ENCODE data around the gene TMEM263. TPM values are rescaled to one million over a fixed set of nuclear protein-coding genes. Genes with fewer than 3 reads are reported as not detected.
A peak's percentile ranks its signal among the peaks of the same experiment; 100 is the strongest.

The TMEM263 gene
- total and polyA plus RNA-seq, 4 donors: 44.9 to 71.7 (median 52.4) TPM

DNA sequence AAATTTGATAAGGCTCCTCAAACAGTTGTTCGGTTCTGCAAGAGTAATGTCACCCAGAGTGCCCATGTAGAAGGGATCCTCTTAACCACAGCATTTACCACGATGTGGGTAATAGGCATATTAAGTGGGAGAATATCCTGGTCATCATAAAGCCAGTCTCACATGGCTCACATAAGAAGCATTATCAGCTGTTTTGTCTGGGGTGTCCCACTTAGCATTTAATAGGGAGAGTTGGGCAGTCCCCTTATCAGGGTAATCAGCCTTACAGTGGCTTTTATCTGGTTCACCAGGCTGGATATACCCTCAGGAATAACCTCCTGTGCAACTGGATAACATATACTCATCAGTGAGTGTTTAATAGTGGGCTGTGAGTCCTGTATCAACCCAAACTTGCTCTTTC is 12.9 kb upstream of the TMEM263 start:
- Histone ChIP-seq H3K9me3 (ENCODE audit: control insufficient read depth, insufficient read depth, low read length) (peaks cover 3% of the 10 kb centered on the region), H3K27ac (ENCODE audit: low read depth, low read length) (no peak overlapping the region), H3K4me3 (ENCODE audit: low read depth, low read length) (no peak overlapping the region), H3K36me3 (ENCODE audit: control insufficient read depth, insufficient read depth, low read length) (no peaks in the 10 kb centered on the region), H3K27me3 (ENCODE audit: control insufficient read depth, insufficient read depth, low read length) (no peaks in the 10 kb centered on the region), H3K4me1 (ENCODE audit: control insufficient read depth, insufficient read depth, low read length) (no peaks in the 10 kb centered on the region)
- DNase-seq (ENCODE audit: low read depth in 4 of 6, low spot score in 6 of 6): no peak
- WGBS (ENCODE audit: insufficient coverage): 83% methylated on average over 1 of the region's 2 CpGs

DNA sequence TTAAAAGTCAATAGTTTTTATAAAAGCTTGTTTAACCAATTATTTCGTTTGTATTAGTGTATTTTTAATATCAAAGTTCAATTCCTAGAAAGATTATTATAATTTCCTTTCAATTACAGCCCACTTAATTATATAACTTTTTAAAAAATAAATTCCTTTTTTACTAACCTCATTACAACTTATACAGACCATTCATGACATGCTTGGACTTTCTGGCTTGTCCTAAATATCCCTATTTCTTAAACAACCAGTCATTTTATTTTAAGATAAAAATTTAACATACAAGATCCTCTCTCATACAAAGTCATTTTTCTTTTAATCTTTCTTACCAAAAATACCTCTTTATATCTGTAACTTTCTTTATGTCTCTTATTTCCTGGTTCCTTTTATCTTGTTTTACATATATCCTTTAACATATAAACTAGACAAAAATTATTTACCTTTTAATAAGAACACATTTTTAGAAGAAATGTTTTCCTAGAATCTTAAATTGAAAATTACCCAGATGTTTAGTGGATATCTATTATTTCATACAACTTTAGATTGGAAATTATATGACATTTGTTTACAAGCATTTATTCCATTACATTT is 10.4 kb upstream of the TMEM263 start:
- H3K27me3 ChIP-seq (ENCODE audit: control insufficient read depth, insufficient read depth, low read length): no peaks in the 10 kb centered on the region
- H3K36me3 ChIP-seq (ENCODE audit: control insufficient read depth, insufficient read depth, low read length): no peaks in the 10 kb centered on the region
- DNase-seq (ENCODE audit: low read depth in 4 of 6, low spot score in 6 of 6): no peak
- H3K4me1 ChIP-seq (ENCODE audit: control insufficient read depth, insufficient read depth, low read length): no peaks in the 10 kb centered on the region
- no peak overlapping the region for H3K4me3 ChIP-seq (ENCODE audit: low read depth, low read length)
- H3K27ac ChIP-seq (ENCODE audit: low read depth, low read length): no peak overlapping the region
- peaks cover 3% of the 10 kb centered on the region for H3K9me3 ChIP-seq (ENCODE audit: control insufficient read depth, insufficient read depth, low read length)
- no CpG with 5 or more reads among the region's 1 CpG for WGBS (ENCODE audit: insufficient coverage)

GRCh38 chr12:106947461-106947860 is 8.2 kb upstream of the TMEM263 start:
- no peaks in the 10 kb centered on the region for H3K4me1 ChIP-seq (ENCODE audit: control insufficient read depth, insufficient read depth, low read length)
- H3K9me3 ChIP-seq (ENCODE audit: control insufficient read depth, insufficient read depth, low read length): peaks cover 3% of the 10 kb centered on the region
- no peaks in the 10 kb centered on the region for H3K36me3 ChIP-seq (ENCODE audit: control insufficient read depth, insufficient read depth, low read length)
- no peak overlapping the region for H3K27ac ChIP-seq (ENCODE audit: low read depth, low read length)
- no peak for DNase-seq (ENCODE audit: low read depth in 4 of 6, low spot score in 6 of 6)
- no peak overlapping the region for H3K4me3 ChIP-seq (ENCODE audit: low read depth, low read length)
- H3K27me3 ChIP-seq (ENCODE audit: control insufficient read depth, insufficient read depth, low read length): no peaks in the 10 kb centered on the region

DNA sequence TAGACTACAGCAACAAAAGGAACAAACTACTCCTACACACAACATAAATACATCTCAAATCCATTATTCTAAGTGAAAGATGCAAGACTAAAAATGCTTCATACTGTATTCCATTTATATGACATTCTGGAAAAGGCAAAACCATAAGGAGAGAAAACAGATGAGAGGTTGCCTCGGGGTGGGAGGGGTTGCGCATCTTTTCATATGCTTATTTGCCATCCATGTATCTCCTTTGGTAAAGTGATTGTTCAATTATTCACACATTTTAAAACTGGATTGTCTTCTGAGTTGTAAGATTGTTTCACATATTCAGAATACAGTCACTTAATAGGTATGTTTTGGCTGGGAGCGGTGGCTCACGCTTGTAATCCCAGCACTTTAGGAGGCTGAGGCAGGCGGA is 5.1 kb upstream of the TMEM263 start:
- H3K4me3 ChIP-seq (ENCODE audit: low read depth, low read length): no peak overlapping the region
- peaks cover 9% of the 10 kb centered on the region for H3K4me1 ChIP-seq (ENCODE audit: control insufficient read depth, insufficient read depth, low read length)
- peaks cover 2% of the 10 kb centered on the region for H3K9me3 ChIP-seq (ENCODE audit: control insufficient read depth, insufficient read depth, low read length)
- DNase-seq (ENCODE audit: low read depth in 4 of 6, low spot score in 6 of 6): no peak
- H3K27ac ChIP-seq (ENCODE audit: low read depth, low read length): no peak overlapping the region
- H3K36me3 ChIP-seq (ENCODE audit: control insufficient read depth, insufficient read depth, low read length): no peaks in the 10 kb centered on the region
- no CpG with 5 or more reads among the region's 5 CpGs for WGBS (ENCODE audit: insufficient coverage)
- H3K27me3 ChIP-seq (ENCODE audit: control insufficient read depth, insufficient read depth, low read length): no peaks in the 10 kb centered on the region

DNA sequence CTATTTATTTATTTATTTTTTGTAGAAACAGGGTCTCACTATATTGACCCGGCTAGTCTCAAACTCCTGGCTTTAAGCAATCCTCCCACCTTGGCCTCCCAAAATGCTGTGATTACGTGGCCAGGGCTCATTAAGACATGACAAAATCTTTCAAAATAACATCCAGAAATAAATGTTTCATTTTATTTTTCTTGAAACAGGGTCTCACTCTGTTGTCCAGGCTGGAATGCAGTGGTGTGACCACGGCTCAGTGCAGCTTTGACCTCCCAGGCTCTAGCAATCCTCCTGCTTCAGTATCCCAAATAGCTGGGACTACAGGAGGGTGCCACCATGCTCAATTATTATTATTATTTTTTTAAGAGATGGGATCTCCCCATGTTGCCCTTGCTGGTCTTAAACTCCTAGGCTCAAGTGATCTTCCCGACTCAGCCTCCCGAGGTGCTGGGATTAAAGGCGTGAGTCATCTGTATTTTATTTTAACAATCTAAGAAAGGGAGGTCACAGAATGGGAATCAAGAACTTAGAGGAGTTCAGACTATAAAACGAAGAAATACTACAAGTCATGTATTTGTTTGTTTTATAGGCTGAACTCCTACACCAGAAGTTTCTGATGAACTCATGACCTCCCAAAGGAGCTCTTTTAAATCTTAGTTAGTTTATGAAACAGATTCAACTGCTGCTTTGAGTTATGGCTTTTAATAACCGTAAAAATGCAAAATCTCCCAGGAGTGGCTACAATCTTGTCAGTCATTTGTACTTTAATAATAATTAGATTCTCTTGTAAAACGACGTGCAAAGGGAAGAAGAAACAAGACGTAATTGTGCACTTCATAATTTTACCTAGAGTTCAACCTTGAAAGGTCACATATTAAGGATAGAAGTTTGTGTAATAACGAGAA is 2.1 kb upstream of the TMEM263 start:
- no peak overlapping the region for H3K4me3 ChIP-seq (ENCODE audit: low read depth, low read length)
- peaks cover 10% of the 10 kb centered on the region for H3K4me1 ChIP-seq (ENCODE audit: control insufficient read depth, insufficient read depth, low read length)
- DNase-seq (ENCODE audit: low read depth in 4 of 6, low spot score in 6 of 6): peak in 1 of 6 donors; percentile 69
- no peaks in the 10 kb centered on the region for H3K36me3 ChIP-seq (ENCODE audit: control insufficient read depth, insufficient read depth, low read length)
- peaks cover 2% of the 10 kb centered on the region for H3K9me3 ChIP-seq (ENCODE audit: control insufficient read depth, insufficient read depth, low read length)
- H3K27ac ChIP-seq (ENCODE audit: low read depth, low read length): no peak overlapping the region
- H3K27me3 ChIP-seq (ENCODE audit: control insufficient read depth, insufficient read depth, low read length): no peaks in the 10 kb centered on the region
- 100% methylated on average over 2 of the region's 12 CpGs for WGBS (ENCODE audit: insufficient coverage)

DNA sequence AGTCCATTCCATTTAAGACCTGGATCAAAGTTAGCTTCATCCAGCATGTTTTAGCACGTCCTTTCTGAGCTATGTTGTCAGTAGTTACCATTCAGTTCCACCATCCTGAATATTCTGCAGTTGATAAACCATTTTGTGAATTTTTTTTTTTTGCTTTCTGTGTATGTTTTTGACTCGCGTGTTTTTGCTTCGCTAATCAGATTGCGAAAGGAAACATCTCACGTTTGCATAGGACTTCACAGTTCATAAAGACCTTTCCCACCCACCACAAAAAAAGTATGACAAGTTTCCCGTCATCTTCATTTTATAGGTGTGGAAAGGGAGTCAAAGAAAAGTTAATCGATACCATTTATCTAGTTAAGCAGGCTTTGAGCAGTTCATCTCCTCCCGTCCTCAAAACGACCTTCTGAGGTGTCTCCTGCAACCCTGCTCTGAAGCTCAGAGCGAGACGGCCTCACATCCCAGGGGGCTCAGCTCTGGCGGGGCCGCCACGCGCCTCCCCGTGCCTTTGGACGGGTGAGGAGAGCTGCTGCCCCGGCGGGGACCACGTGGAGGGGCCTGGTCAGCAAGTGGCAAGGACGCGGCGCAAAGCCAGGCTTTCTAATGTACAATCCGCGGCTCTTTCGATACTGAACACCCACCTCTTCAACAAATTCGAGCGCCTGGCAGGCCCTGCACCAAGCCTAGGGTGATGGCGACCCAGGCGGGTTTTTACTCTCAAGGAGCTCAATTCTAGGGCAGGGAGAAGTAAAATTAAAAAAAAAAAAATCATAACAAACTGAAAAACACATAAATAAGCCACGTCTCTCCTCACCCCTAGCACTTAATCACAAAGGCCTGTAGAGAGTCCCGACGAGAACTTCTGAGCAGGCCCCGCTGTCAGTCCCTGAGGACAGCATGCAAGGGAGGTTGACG is 988 bp upstream of the TMEM263 start:
- 19% methylated on average over 24 of the region's 36 CpGs for WGBS (ENCODE audit: insufficient coverage)
- Histone ChIP-seq H3K27me3 (ENCODE audit: control insufficient read depth, insufficient read depth, low read length) (no peaks in the 10 kb centered on the region), H3K4me3 (ENCODE audit: low read depth, low read length) (peak overlapping the region; percentile 61), H3K27ac (ENCODE audit: low read depth, low read length) (peak overlapping the region; percentile 86), H3K36me3 (ENCODE audit: control insufficient read depth, insufficient read depth, low read length) (no peaks in the 10 kb centered on the region), H3K4me1 (ENCODE audit: control insufficient read depth, insufficient read depth, low read length) (peaks cover 11% of the 10 kb centered on the region), H3K9me3 (ENCODE audit: control insufficient read depth, insufficient read depth, low read length) (peaks cover 2% of the 10 kb centered on the region)
- peak in 2 of 6 donors; percentile 26 to 41 for DNase-seq (ENCODE audit: low read depth in 4 of 6, low spot score in 6 of 6)

GRCh38 chr12:106956048-106956578 is 406 bp downstream of the TMEM263 start:
- Histone ChIP-seq H3K4me3 (ENCODE audit: low read depth, low read length) (peak overlapping the region; percentile 84), H3K27me3 (ENCODE audit: control insufficient read depth, insufficient read depth, low read length) (no peaks in the 10 kb centered on the region), H3K36me3 (ENCODE audit: control insufficient read depth, insufficient read depth, low read length) (no peaks in the 10 kb centered on the region), H3K9me3 (ENCODE audit: control insufficient read depth, insufficient read depth, low read length) (peaks cover 2% of the 10 kb centered on the region), H3K4me1 (ENCODE audit: control insufficient read depth, insufficient read depth, low read length) (peaks cover 11% of the 10 kb centered on the region), H3K27ac (ENCODE audit: low read depth, low read length) (peak overlapping the region; percentile 94)
- peak in 2 of 6 donors; percentile 42 to 50 for DNase-seq (ENCODE audit: low read depth in 4 of 6, low spot score in 6 of 6)
- WGBS (ENCODE audit: insufficient coverage): 0% methylated on average over 18 of the region's 34 CpGs

GRCh38 chr12:106957583-106957982 is 1.9 kb downstream of the TMEM263 start:
- peak in 1 of 6 donors; percentile 3 for DNase-seq (ENCODE audit: low read depth in 4 of 6, low spot score in 6 of 6)
- H3K27ac ChIP-seq (ENCODE audit: low read depth, low read length): no peak overlapping the region
- H3K4me1 ChIP-seq (ENCODE audit: control insufficient read depth, insufficient read depth, low read length): peaks cover 11% of the 10 kb centered on the region
- H3K9me3 ChIP-seq (ENCODE audit: control insufficient read depth, insufficient read depth, low read length): peaks cover 2% of the 10 kb centered on the region
- no peaks in the 10 kb centered on the region for H3K27me3 ChIP-seq (ENCODE audit: control insufficient read depth, insufficient read depth, low read length)
- no peaks in the 10 kb centered on the region for H3K36me3 ChIP-seq (ENCODE audit: control insufficient read depth, insufficient read depth, low read length)
- no CpG with 5 or more reads among the region's 1 CpG for WGBS (ENCODE audit: insufficient coverage)
- H3K4me3 ChIP-seq (ENCODE audit: low read depth, low read length): peak overlapping the region; percentile 84

DNA sequence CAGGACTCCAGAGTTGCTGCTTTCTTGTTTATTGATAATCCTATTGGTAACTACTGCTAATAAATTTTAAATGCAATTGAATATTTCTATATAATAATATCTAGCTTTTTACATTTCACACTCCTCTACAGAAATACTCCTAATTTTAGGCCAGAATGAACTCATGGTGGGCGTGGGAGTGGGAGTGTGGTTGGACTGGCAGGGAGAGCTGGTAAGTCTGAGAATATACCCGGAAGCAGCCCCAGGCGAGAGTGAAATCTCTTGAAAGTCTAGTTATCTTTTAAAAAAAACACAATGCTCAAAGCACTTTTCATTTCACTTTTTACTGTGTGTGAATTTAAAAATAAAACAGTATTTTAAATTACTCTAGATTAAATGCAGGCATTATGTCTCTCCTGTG is 4.7 kb downstream of the TMEM263 start:
- no peak overlapping the region for H3K27ac ChIP-seq (ENCODE audit: low read depth, low read length)
- no CpG with 5 or more reads among the region's 3 CpGs for WGBS (ENCODE audit: insufficient coverage)

More for the DNA sequence above, 4.7 kb downstream of the TMEM263 start:
- Histone ChIP-seq H3K4me1 (ENCODE audit: control insufficient read depth, insufficient read depth, low read length) (peaks cover 3% of the 10 kb centered on the region), H3K4me3 (ENCODE audit: low read depth, low read length) (no peak overlapping the region), H3K36me3 (ENCODE audit: control insufficient read depth, insufficient read depth, low read length) (no peaks in the 10 kb centered on the region), H3K27me3 (ENCODE audit: control insufficient read depth, insufficient read depth, low read length) (no peaks in the 10 kb centered on the region), H3K9me3 (ENCODE audit: control insufficient read depth, insufficient read depth, low read length) (no peaks in the 10 kb centered on the region)
- DNase-seq (ENCODE audit: low read depth in 4 of 6, low spot score in 6 of 6): no peak

Measured in spinal cord (tissue), 10 donors.